Retina (tissue), 1 donor: ENCODE results near the gene HIVEP3.

Experiments
- DNase-seq: peaks from one replicate; pipeline ENCODE4 v3.0.0-alpha.2; 2016

HIVEP3 gene

GRCh38 chr1:41503538-41504113 is 415.1 kb downstream of the HIVEP3 start:
- peak; percentile 61 for DNase-seq

DNA sequence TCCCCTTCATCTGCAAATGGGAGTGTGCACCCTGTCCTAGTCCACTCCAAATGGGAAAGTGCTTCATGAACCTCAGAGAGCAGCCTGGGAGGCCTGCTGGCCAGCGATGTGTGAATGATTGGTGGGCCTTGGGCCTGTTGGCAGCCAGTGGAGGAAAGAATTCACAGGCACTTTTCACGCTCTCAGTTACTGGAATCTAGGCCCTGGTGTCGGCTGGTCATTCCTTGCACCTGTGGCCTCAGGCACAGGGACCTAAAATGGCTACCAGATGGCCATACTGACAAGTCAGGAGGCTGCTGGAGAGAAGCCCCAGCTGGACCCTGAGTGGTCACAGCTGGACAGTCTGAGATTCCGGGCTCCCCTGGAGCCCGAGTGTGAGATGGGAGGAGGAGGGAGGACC is 415.8 kb downstream of the HIVEP3 start:
- peak; percentile 63 for DNase-seq

- no peak for DNase-seq
Measured at GRCh38 chr1:41501581-41501980, 417.1 kb downstream of the HIVEP3 start.

DNA sequence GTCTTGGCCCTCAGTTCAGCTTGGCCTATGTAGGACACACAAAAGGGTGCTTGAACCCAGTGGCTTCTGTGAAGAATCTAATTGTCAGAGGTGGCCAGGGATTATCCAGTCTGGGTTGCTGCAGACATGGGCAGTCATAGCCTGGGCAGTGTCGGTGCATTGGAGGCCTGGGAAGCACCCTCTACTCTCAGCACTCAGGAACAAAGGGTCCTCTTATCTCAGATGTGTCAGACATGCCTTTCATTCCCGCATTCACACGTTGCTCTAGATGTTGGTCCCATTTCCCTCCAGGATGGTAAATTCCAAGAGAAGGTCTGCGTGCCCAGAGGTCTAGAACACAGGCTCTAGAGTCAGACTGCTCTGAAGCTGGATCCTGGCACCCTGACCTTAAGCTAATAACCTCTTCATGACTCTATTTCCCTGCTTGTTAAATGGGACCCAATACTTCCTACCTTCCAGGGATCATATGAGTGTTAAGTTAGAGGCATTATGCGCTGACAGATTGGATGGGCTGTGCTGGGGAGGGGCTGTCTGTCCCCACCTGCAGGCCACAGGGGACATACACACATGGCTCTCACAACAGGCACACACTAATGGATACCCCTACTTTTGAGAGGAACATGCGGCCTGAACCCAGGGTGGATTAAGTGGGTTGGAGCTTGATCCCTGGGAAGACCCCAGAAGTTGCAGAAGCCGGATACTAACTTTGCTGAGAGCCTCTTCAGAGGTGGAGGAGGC is 417.8 kb downstream of the HIVEP3 start:
- DNase-seq: no peak

DNA sequence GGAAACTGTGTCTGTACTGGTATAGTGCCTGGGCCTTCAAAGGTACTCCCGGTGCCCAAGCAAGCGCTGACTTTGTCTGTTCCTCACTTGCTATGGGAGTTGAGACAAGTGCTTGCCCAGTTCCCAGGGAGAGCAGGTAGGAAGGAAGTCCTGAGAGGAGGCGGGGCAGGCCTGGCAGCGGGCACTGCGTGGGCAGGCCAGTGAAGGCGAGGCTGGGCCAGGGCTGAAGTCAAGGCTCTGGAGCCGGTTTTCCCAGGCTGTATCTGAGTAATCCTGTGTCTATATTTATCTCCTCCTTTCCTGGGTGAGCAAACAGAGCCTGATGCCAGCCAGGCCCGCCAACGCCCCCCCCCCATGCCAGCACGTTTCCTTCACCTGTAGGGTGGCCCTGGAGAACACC is 418.3 kb downstream of the HIVEP3 start:
- DNase-seq: no peak

DNA sequence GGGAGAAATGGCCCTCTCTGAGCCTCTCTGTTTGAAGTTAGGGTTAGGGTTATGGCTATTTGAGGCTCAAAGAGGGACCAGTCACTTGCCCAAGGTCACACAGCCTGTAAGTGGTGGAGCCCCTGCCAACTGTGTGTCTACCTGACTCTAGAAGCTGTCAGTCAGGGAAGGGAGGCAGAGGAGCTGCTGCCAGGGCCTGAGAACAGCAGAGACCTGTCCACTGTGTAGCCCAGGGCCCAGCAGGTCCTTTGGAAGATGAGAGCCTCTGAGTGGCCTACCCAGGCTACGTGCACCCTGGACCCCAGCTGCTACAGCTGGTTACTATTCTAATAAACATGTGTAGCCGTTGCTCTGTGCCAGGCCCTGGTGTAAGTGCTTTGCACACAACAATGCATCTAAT is 419.1 kb downstream of the HIVEP3 start:
- no peak for DNase-seq

DNA sequence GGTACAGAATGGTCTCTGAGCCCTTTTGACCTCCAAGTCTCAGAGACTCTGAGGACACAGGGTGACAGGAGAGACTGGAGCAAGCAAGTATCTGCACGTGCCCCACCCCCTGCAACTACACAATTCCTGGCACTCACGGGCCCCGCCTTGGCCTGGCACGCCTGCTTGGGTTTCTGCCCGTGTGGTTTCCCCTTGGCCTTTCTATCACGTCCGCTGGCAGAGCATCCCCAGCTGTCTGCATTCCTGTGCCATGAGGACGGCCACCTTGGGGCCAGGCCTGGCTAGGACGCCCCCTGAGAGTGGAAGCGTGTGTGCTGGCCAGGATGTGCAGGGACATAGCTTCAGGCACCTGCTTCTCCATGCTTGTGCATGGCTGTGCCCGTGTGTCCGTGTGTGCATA is 419.9 kb downstream of the HIVEP3 start:
- DNase-seq: no peak

DNA sequence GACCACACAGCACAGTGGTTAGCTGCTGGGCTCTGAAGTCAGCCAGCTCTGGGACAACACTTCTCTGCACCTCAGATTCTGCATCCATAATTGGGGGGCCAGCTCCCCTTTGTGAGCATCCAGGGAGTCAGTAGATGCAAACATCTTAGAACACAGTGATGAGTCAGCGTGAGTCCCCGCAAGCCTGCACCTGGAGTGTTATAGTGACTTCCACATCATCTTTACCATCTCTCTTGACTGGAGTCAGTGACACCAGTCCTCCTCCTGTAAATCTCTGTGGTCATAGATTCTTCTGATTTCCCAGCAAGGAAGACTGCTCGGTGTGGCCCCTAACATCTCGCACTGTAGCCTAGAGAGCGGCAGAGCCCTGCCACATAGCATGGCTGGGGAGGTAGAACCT is 420.3 kb downstream of the HIVEP3 start:
- no peak for DNase-seq

- no peak for DNase-seq
Measured at GRCh38 chr1:41497461-41498030, 421.2 kb downstream of the HIVEP3 start.

- no peak for DNase-seq
Measured at GRCh38 chr1:41497056-41497440, 421.7 kb downstream of the HIVEP3 start.

GRCh38 chr1:41496080-41497055 is 422.4 kb downstream of the HIVEP3 start:
- DNase-seq: peak; percentile 87

- DNase-seq: peak; percentile 72
Measured at GRCh38 chr1:41495210-41495948, 423.3 kb downstream of the HIVEP3 start.

- DNase-seq: no peak
Measured at GRCh38 chr1:41494351-41495209, 424.1 kb downstream of the HIVEP3 start.

GRCh38 chr1:41493626-41494350 is 424.9 kb downstream of the HIVEP3 start:
- DNase-seq: no peak

- DNase-seq: no peak
Measured at GRCh38 chr1:41493117-41493536, 425.6 kb downstream of the HIVEP3 start.

GRCh38 chr1:41492341-41492848 is 426.3 kb downstream of the HIVEP3 start:
- DNase-seq: no peak

DNA sequence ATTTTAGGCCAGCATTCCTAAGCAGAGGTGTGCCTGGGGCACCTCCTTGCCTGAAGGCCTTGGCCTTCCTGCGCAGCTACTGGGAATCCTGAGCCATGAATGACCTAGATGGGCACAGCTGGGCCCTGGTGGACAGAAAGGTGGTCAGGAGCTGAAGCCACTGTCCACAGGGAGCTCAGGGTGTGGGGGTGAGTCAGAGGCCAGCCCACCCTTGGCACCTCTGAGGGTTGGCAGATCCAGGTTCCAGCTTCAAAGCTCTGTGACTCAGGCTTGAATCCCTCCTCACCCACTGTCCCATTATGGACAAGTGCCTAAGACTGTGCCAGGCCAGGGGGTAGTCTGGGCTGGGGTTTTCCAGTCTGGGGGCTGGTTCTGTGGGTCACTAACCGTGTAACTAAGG is 427.8 kb downstream of the HIVEP3 start:
- no peak for DNase-seq

- no peak for DNase-seq
Measured at GRCh38 chr1:41489561-41489960, 429.2 kb downstream of the HIVEP3 start.

GRCh38 chr1:41488040-41488951 is 430.4 kb downstream of the HIVEP3 start:
- peak; percentile 46 for DNase-seq
